KMS-11 (cell line): ENCODE data around the gene MYZAP.

Experiments used
- H2AFZ ChIP-seq: fragments of 200-600 bp; sonication (generic); 2 replicates; pipeline ENCODE4 v1.6.1; 2016; ENCODE audit warnings: antibody characterized with exemption, mixed run types, low read depth
- H3K27ac ChIP-seq: fragments of 200-600 bp; sonication (generic); 2 replicates; pipeline ENCODE4 v1.6.1; 2016; ENCODE audit warnings: mild to moderate bottlenecking, mixed run types
- H3K27me3 ChIP-seq: fragments of 200-600 bp; sonication (generic); 2 replicates; pipeline ENCODE4 v1.6.1; 2017; ENCODE audit warnings: mild to moderate bottlenecking, low read depth, mixed run types, moderate library complexity; ENCODE audit not compliant: insufficient read depth
- H3K36me3 ChIP-seq: fragments of 200-600 bp; sonication (generic); 2 replicates; pipeline ENCODE4 v1.6.1; 2017; ENCODE audit warnings: mild to moderate bottlenecking, mixed run types; ENCODE audit not compliant: insufficient read depth
- H3K4me1 ChIP-seq: fragments of 200-600 bp; sonication (generic); 2 replicates; pipeline ENCODE4 v1.6.1; 2016; ENCODE audit warnings: mild to moderate bottlenecking, low read depth, mixed run types; ENCODE audit not compliant: poor library complexity, severe bottlenecking
- H3K4me2 ChIP-seq: fragments of 200-600 bp; sonication (generic); 2 replicates; pipeline ENCODE4 v1.7.0; 2016; ENCODE audit warnings: mild to moderate bottlenecking, mixed run types
- H3K4me3 ChIP-seq: fragments of 200-600 bp; sonication (generic); IDR thresholded peaks from 2 replicates; pipeline ENCODE4 v1.6.1; 2017; ENCODE audit warnings: low read depth, low read length, mixed read lengths; ENCODE audit not compliant: insufficient read depth
- H3K79me2 ChIP-seq: fragments of 200-600 bp; sonication (generic); 2 replicates; pipeline ENCODE4 v1.6.1; 2016; ENCODE audit warnings: low read depth, mixed run types; ENCODE audit not compliant: insufficient read depth
- H3K9ac ChIP-seq: fragments of 200-600 bp; sonication (generic); 2 replicates; pipeline ENCODE4 v1.6.1; 2016; ENCODE audit warnings: mild to moderate bottlenecking, mixed run types
- H4K20me1 ChIP-seq: fragments of 200-600 bp; sonication (generic); 2 replicates; pipeline ENCODE4 v1.6.1; 2016; ENCODE audit warnings: mild to moderate bottlenecking, mixed run types; ENCODE audit not compliant: insufficient read depth
- CTCF ChIP-seq: fragments of 200-600 bp; sonication (generic); conservative IDR thresholded peaks from 2 replicates; pipeline ENCODE4 v1.6.1; 2017; ENCODE audit warnings: low read depth, mild to moderate bottlenecking, antibody characterized with exemption, low read length, moderate library complexity, mixed read lengths

Gene MYZAP

GRCh38 chr15:57596301-57596855 is 4.7 kb downstream of the MYZAP start:
- Histone ChIP-seq H3K27ac (no peak overlapping the region), H3K27me3 (no peaks in the 10 kb centered on the region), H3K4me1 (no peaks in the 10 kb centered on the region), H4K20me1 (no peaks in the 10 kb centered on the region), H3K4me3 (no peak overlapping the region), H3K4me2 (no peak overlapping the region), H3K9ac (no peak overlapping the region), H3K79me2 (no peaks in the 10 kb centered on the region), H2AFZ (no peak overlapping the region), H3K36me3 (no peaks in the 10 kb centered on the region)
- TF ChIP-seq CTCF, result no peak

GRCh38 chr15:57596978-57597377 is 5.3 kb downstream of the MYZAP start:
- Histone ChIP-seq H3K27me3 (no peaks in the 10 kb centered on the region), H3K79me2 (no peaks in the 10 kb centered on the region), H3K9ac (no peak overlapping the region), H3K4me2 (no peak overlapping the region), H2AFZ (no peak overlapping the region), H3K27ac (no peak overlapping the region), H4K20me1 (no peaks in the 10 kb centered on the region), H3K4me3 (no peak overlapping the region), H3K4me1 (no peaks in the 10 kb centered on the region), H3K36me3 (no peaks in the 10 kb centered on the region)
- TF ChIP-seq CTCF, result no peak

- Histone ChIP-seq H3K27me3 (no peaks in the 10 kb centered on the region), H3K9ac (no peak overlapping the region), H4K20me1 (no peaks in the 10 kb centered on the region), H3K4me2 (no peak overlapping the region), H3K4me1 (no peaks in the 10 kb centered on the region), H3K79me2 (no peaks in the 10 kb centered on the region), H2AFZ (no peak overlapping the region), H3K27ac (no peak overlapping the region), H3K4me3 (no peak overlapping the region), H3K36me3 (no peaks in the 10 kb centered on the region)
- no peak for TF ChIP-seq CTCF
Measured at GRCh38 chr15:57597431-57597830, 5.7 kb downstream of the MYZAP start.

- Histone ChIP-seq H3K79me2 (no peaks in the 10 kb centered on the region), H3K9ac (no peak overlapping the region), H3K27ac (no peak overlapping the region), H4K20me1 (no peaks in the 10 kb centered on the region), H3K27me3 (no peaks in the 10 kb centered on the region), H2AFZ (no peak overlapping the region), H3K4me3 (no peak overlapping the region), H3K4me1 (no peaks in the 10 kb centered on the region), H3K36me3 (no peaks in the 10 kb centered on the region), H3K4me2 (no peak overlapping the region)
- TF ChIP-seq CTCF, result no peak
Measured at GRCh38 chr15:57598346-57598745, 6.6 kb downstream of the MYZAP start.
